Naive thymus-derived CD8-positive, alpha-beta T cell (primary cell): ENCODE measurements around the gene CCL15. TPM values are rescaled to one million over a fixed set of nuclear protein-coding genes. Genes with fewer than 3 reads are reported as not detected.

Experiments
- ATAC-seq, 2 donors: fragments of 150-1000 bp; cut with Tn5 transposase in 1 of 2; sonication (Bioruptor Pico), chemical (Tn5 transposase) in 1 of 2; 1 replicate in 1 of 2; 2 replicates in 1 of 2; pipeline ENCODE4 v1.10.0; 2021; ENCODE audit warnings: mild to moderate bottlenecking in 2 of 2, moderate library complexity in 2 of 2
- POLR2A ChIA-PET: fragments of 350-600 bp; sonication (Branson Sonifier 250); formaldehyde crosslinking; loops from one replicate; lab custom pipeline; 2021; ENCODE audit warnings: antibody characterized with exemption; lab: Charles Lee
- DNase-seq, 10 donors: peaks; one replicate each; pipeline versions ENCODE4 v3.0.0 to v3.0.0-alpha.2; 2020 to 2022
- H3K27ac Mint-ChIP-seq, 10 donors: one replicate each; pipeline ENCODE4 v1.8.0; 2020 to 2022; ENCODE audit warnings: mild to moderate bottlenecking in 10 of 10, mixed read lengths in 10 of 10, moderate library complexity in 4 of 10, inconsistent platforms in 1 of 10
- H3K27me3 Mint-ChIP-seq, 5 donors: one replicate each; pipeline ENCODE4 v1.8.0; 2021 to 2022; ENCODE audit warnings: mixed read lengths in 5 of 5
- H3K36me3 Mint-ChIP-seq, 3 donors: one replicate each; pipeline ENCODE4 v1.8.0; 2020 to 2022; ENCODE audit warnings: mixed read lengths in 3 of 3, mild to moderate bottlenecking in 2 of 3, inconsistent platforms in 1 of 3
- H3K4me1 Mint-ChIP-seq, 4 donors: one replicate each; pipeline ENCODE4 v1.8.0; 2021 to 2022; ENCODE audit warnings: mixed read lengths in 4 of 4
- H3K4me3 Mint-ChIP-seq, 10 donors: one replicate each; pipeline ENCODE4 v1.8.0; 2020 to 2022; ENCODE audit warnings: mild to moderate bottlenecking in 10 of 10, mixed read lengths in 10 of 10, moderate library complexity in 6 of 10, inconsistent platforms in 1 of 10
- H3K9me3 Mint-ChIP-seq, 9 donors: one replicate each; pipeline ENCODE4 v1.8.0; 2020 to 2022; ENCODE audit warnings: mixed read lengths in 9 of 9, mild to moderate bottlenecking in 3 of 9, inconsistent platforms in 1 of 9, moderate library complexity in 1 of 9
- polyA plus RNA-seq, 3 donors: library from polyadenylated mRNA; unstranded; fragments of 300-500 nt; fragmentation: Illumina TruSeq; gene quantifications; one replicate each; pipeline ENCODE4 v1.2.3, GENCODE V29; 2021
- total RNA-seq, 8 experiments: library from RNA in 2 of 8; stranded (reverse) in 2 of 8; gene quantifications; one replicate each; pipeline ENCODE4 v1.2.3 and lab custom pipeline; 2021 to 2026

The CCL15 gene
- total and polyA plus RNA-seq, 5 experiments from 2014 or later, result not detected

- ATAC-seq (no peak), DNase-seq (no peak)
- H3K9me3 Mint-ChIP-seq, result peaks cover 0 to 11% (median 5%) of the 10 kb centered on the region in 9 donors
- peaks cover 0 to 14% (median 3%) of the 10 kb centered on the region in 5 donors for H3K27me3 Mint-ChIP-seq
- H3K36me3 Mint-ChIP-seq, result no peaks in the 10 kb centered on the region
- POLR2A ChIA-PET, result no interaction called here
- peaks cover 0 to 5% (median 0%) of the 10 kb centered on the region in 4 donors for H3K4me1 Mint-ChIP-seq
- H3K4me3 Mint-ChIP-seq, result no peak overlapping the region
- peak overlapping the region in 1 of 10 donors; percentile 71 for H3K27ac Mint-ChIP-seq
Measured at GRCh38 chr17:35984140-35984539, 17.2 kb downstream of the CCL15 start.

GRCh38 chr17:35982409-35983191, 18.8 kb downstream of the CCL15 start:
- no peak for ATAC-seq
- POLR2A ChIA-PET, result no interaction called here
- DNase-seq, result no peak
- H3K27me3 Mint-ChIP-seq, result peaks cover 0 to 27% (median 5%) of the 10 kb centered on the region in 5 donors
- H3K4me3 Mint-ChIP-seq, result no peak overlapping the region
- no peaks in the 10 kb centered on the region for H3K36me3 Mint-ChIP-seq
- H3K27ac Mint-ChIP-seq, result peak overlapping the region in 1 of 10 donors; percentile 28
- peaks cover 0 to 5% (median 0%) of the 10 kb centered on the region in 4 donors for H3K4me1 Mint-ChIP-seq
- H3K9me3 Mint-ChIP-seq, result no peaks in the 10 kb centered on the region

- Mint-ChIP-seq H3K4me1 (peaks cover 0 to 5% (median 0%) of the 10 kb centered on the region in 4 donors), H3K36me3 (no peaks in the 10 kb centered on the region), H3K27me3 (peaks cover 0 to 28% (median 5%) of the 10 kb centered on the region in 5 donors), H3K9me3 (no peaks in the 10 kb centered on the region), H3K27ac (peak overlapping the region in 1 of 10 donors; percentile 28), H3K4me3 (no peak overlapping the region)
- ATAC-seq (no peak), DNase-seq (peak in 1 of 10 donors; percentile 14)
- POLR2A ChIA-PET, result interaction anchor here (0.7 kb wide), 1 partner anchor 8 kb away, joined by 4 read pairs; no protein-coding TSS in a partner anchor
Measured at GRCh38 chr17:35981908-35982330, 19.4 kb downstream of the CCL15 start.

- peaks cover 0 to 31% (median 8%) of the 10 kb centered on the region in 5 donors for H3K27me3 Mint-ChIP-seq
- H3K27ac Mint-ChIP-seq, result peak within 1 kb of the TSS in 2 of 10 donors; percentile 28 to 58
- H3K36me3 Mint-ChIP-seq, result no peaks in the 10 kb centered on the region
- no peaks in the 10 kb centered on the region for H3K9me3 Mint-ChIP-seq
- H3K4me3 Mint-ChIP-seq, result no peak within 1 kb of the TSS
- ATAC-seq, result no peak
- H3K4me1 Mint-ChIP-seq, result peaks cover 0 to 9% (median 0%) of the 10 kb centered on the region in 4 donors
- DNase-seq, result no peak
- POLR2A ChIA-PET, result interaction anchor here (0.7 kb wide), 1 partner anchor 8 kb away, joined by 4 read pairs; no protein-coding TSS in a partner anchor
Measured at GRCh38 chr17:35981246-35981645, 20.1 kb downstream of the CCL15 start, which contains the start of gene CCL16. Gene CCL16, minus strand, starts transcription at chr17:35981497. Its CDS starts 77 bp downstream, at chr17:35981420.

- H3K27ac Mint-ChIP-seq, result no peak overlapping the region
- no peaks in the 10 kb centered on the region for H3K9me3 Mint-ChIP-seq
- H3K36me3 Mint-ChIP-seq, result no peaks in the 10 kb centered on the region
- POLR2A ChIA-PET, result no interaction called here
- H3K4me3 Mint-ChIP-seq, result no peak overlapping the region
- no peak for ATAC-seq
- H3K27me3 Mint-ChIP-seq, result peaks cover 0 to 24% (median 8%) of the 10 kb centered on the region in 5 donors
- peaks cover 0 to 13% (median 0%) of the 10 kb centered on the region in 4 donors for H3K4me1 Mint-ChIP-seq
- no peak for DNase-seq
Measured at GRCh38 chr17:35978346-35978745, 23.0 kb downstream of the CCL15 start.

GRCh38 chr17:35977509-35977908, 23.8 kb downstream of the CCL15 start:
- Mint-ChIP-seq H3K9me3 (no peaks in the 10 kb centered on the region), H3K36me3 (no peaks in the 10 kb centered on the region), H3K4me3 (no peak overlapping the region), H3K27ac (no peak overlapping the region), H3K27me3 (peaks cover 0 to 24% (median 8%) of the 10 kb centered on the region in 5 donors), H3K4me1 (peaks cover 0 to 13% (median 0%) of the 10 kb centered on the region in 4 donors)
- DNase-seq (no peak), ATAC-seq (no peak)
- POLR2A ChIA-PET, result no interaction called here

GRCh38 chr17:35973333-35974260, 27.8 kb downstream of the CCL15 start:
- Mint-ChIP-seq H3K9me3 (no peaks in the 10 kb centered on the region), H3K4me1 (peaks cover 0 to 19% (median 0%) of the 10 kb centered on the region in 4 donors), H3K36me3 (no peaks in the 10 kb centered on the region), H3K4me3 (no peak overlapping the region), H3K27ac (peak overlapping the region in 1 of 10 donors; percentile 19), H3K27me3 (peaks cover 0 to 14% (median 3%) of the 10 kb centered on the region in 5 donors)
- ATAC-seq, result no peak
- POLR2A ChIA-PET, result interaction anchor here (0.6 kb wide), 1 partner anchor 8 kb away, joined by 4 read pairs; no protein-coding TSS in a partner anchor
- DNase-seq, result no peak

- POLR2A ChIA-PET, result no interaction called here
- Mint-ChIP-seq H3K9me3 (no peaks in the 10 kb centered on the region), H3K27ac (no peak overlapping the region), H3K27me3 (peaks cover 0 to 8% (median 3%) of the 10 kb centered on the region in 5 donors), H3K4me1 (peaks cover 0 to 19% (median 0%) of the 10 kb centered on the region in 4 donors), H3K36me3 (no peaks in the 10 kb centered on the region), H3K4me3 (no peak overlapping the region)
- DNase-seq, result no peak
- ATAC-seq, result no peak
Measured at GRCh38 chr17:35972945-35973332, 28.4 kb downstream of the CCL15 start.

GRCh38 chr17:35972535-35972934, 28.8 kb downstream of the CCL15 start:
- H3K27me3 Mint-ChIP-seq, result peaks cover 0 to 4% (median 3%) of the 10 kb centered on the region in 5 donors
- no peak overlapping the region for H3K4me3 Mint-ChIP-seq
- POLR2A ChIA-PET, result no interaction called here
- no peak overlapping the region for H3K27ac Mint-ChIP-seq
- H3K4me1 Mint-ChIP-seq, result peaks cover 0 to 19% (median 0%) of the 10 kb centered on the region in 4 donors
- no peak for DNase-seq
- no peaks in the 10 kb centered on the region for H3K9me3 Mint-ChIP-seq
- ATAC-seq, result no peak
- H3K36me3 Mint-ChIP-seq, result no peaks in the 10 kb centered on the region

GRCh38 chr17:35972066-35972465, 29.3 kb downstream of the CCL15 start:
- DNase-seq (no peak), ATAC-seq (no peak)
- H3K27me3 Mint-ChIP-seq, result peaks cover 0 to 4% (median 3%) of the 10 kb centered on the region in 5 donors
- H3K4me1 Mint-ChIP-seq, result peaks cover 0 to 19% (median 0%) of the 10 kb centered on the region in 4 donors
- no peak overlapping the region for H3K4me3 Mint-ChIP-seq
- H3K27ac Mint-ChIP-seq, result no peak overlapping the region
- H3K9me3 Mint-ChIP-seq, result no peaks in the 10 kb centered on the region
- POLR2A ChIA-PET, result no interaction called here
- H3K36me3 Mint-ChIP-seq, result no peaks in the 10 kb centered on the region

GRCh38 chr17:35969558-35970380, 31.6 kb downstream of the CCL15 start:
- Mint-ChIP-seq H3K9me3 (no peaks in the 10 kb centered on the region), H3K27me3 (no peaks in the 10 kb centered on the region), H3K27ac (no peak overlapping the region), H3K4me1 (peaks cover 0 to 10% (median 0%) of the 10 kb centered on the region in 4 donors), H3K36me3 (no peaks in the 10 kb centered on the region), H3K4me3 (no peak overlapping the region)
- POLR2A ChIA-PET, result no interaction called here
- DNase-seq (peak; percentile 28 to 81 (median 59)), ATAC-seq (peak; percentile 47 to 48)
